ENCODE data around the gene KLRF1.
"Not testable (repeated sequence)": the region's sequence is repeated elsewhere in the genome, so short reads cannot be mapped to it uniquely, and the experiment has no call there.

The KLRF1 gene

GRCh38 chr12:9870286-9870866 is 43.1 kb downstream of the KLRF1 start:
- Histone ChIP-seq H3K27ac (ENCODE audit: low read depth, low read length) (no peak overlapping the region), H3K4me3 (ENCODE audit: low read depth, low read length) (no peak overlapping the region), H3K27me3 (ENCODE audit: control insufficient read depth, insufficient read depth, low read length) (no peaks in the 10 kb centered on the region), H3K9ac (ENCODE audit: low read depth, low read length) (no peak overlapping the region), H3K4me1 (ENCODE audit: control insufficient read depth, insufficient read depth, low read length) (peaks cover 24% of the 10 kb centered on the region), H3K36me3 (ENCODE audit: control insufficient read depth, insufficient read depth, low read length) (no peaks in the 10 kb centered on the region), H3K9me3 (ENCODE audit: control insufficient read depth, insufficient read depth, low read length) (no peaks in the 10 kb centered on the region)

- no peak overlapping the region for H3K9ac ChIP-seq (ENCODE audit: low read depth, low read length)
- H3K4me1 ChIP-seq (ENCODE audit: control insufficient read depth, insufficient read depth, low read length): peaks cover 24% of the 10 kb centered on the region
- H3K27me3 ChIP-seq (ENCODE audit: control insufficient read depth, insufficient read depth, low read length): no peaks in the 10 kb centered on the region
- no peak overlapping the region for H3K4me3 ChIP-seq (ENCODE audit: low read depth, low read length)
- no peaks in the 10 kb centered on the region for H3K9me3 ChIP-seq (ENCODE audit: control insufficient read depth, insufficient read depth, low read length)
- no peak overlapping the region for H3K27ac ChIP-seq (ENCODE audit: low read depth, low read length)
- H3K36me3 ChIP-seq (ENCODE audit: control insufficient read depth, insufficient read depth, low read length): no peaks in the 10 kb centered on the region
These were observed 44.9 kb downstream of the KLRF1 start for GRCh38 chr12:9872162-9872561.

- no peak overlapping the region for H3K27ac ChIP-seq (ENCODE audit: low read depth, low read length)
- peaks cover 24% of the 10 kb centered on the region for H3K4me1 ChIP-seq (ENCODE audit: control insufficient read depth, insufficient read depth, low read length)
- H3K9me3 ChIP-seq (ENCODE audit: control insufficient read depth, insufficient read depth, low read length): no peaks in the 10 kb centered on the region
- H3K4me3 ChIP-seq (ENCODE audit: low read depth, low read length): no peak overlapping the region
- H3K36me3 ChIP-seq (ENCODE audit: control insufficient read depth, insufficient read depth, low read length): no peaks in the 10 kb centered on the region
- no peaks in the 10 kb centered on the region for H3K27me3 ChIP-seq (ENCODE audit: control insufficient read depth, insufficient read depth, low read length)
- no peak overlapping the region for H3K9ac ChIP-seq (ENCODE audit: low read depth, low read length)
These were observed 45.5 kb downstream of the KLRF1 start for GRCh38 chr12:9872742-9873141.

GRCh38 chr12:9876120-9876519 is 48.8 kb downstream of the KLRF1 start:
- H3K27me3 ChIP-seq (ENCODE audit: control insufficient read depth, insufficient read depth, low read length); H3K9me3 ChIP-seq (ENCODE audit: control insufficient read depth, insufficient read depth, low read length); H3K4me3 ChIP-seq (ENCODE audit: low read depth, low read length); H3K36me3 ChIP-seq (ENCODE audit: control insufficient read depth, insufficient read depth, low read length); H3K27ac ChIP-seq (ENCODE audit: low read depth, low read length); H3K4me1 ChIP-seq (ENCODE audit: control insufficient read depth, insufficient read depth, low read length); H3K9ac ChIP-seq (ENCODE audit: low read depth, low read length): not testable (repeated sequence)

GRCh38 chr12:9880532-9881078 is 53.3 kb downstream of the KLRF1 start:
- Histone ChIP-seq H3K27ac (ENCODE audit: low read depth, low read length) (no peak overlapping the region), H3K27me3 (ENCODE audit: control insufficient read depth, insufficient read depth, low read length) (no peaks in the 10 kb centered on the region), H3K4me3 (ENCODE audit: low read depth, low read length) (no peak overlapping the region), H3K4me1 (ENCODE audit: control insufficient read depth, insufficient read depth, low read length) (peaks cover 5% of the 10 kb centered on the region; the same call in 1 of the 2 replicates), H3K36me3 (ENCODE audit: control insufficient read depth, insufficient read depth, low read length) (no peaks in the 10 kb centered on the region), H3K9me3 (ENCODE audit: control insufficient read depth, insufficient read depth, low read length) (no peaks in the 10 kb centered on the region), H3K9ac (ENCODE audit: low read depth, low read length) (no peak overlapping the region)

GRCh38 chr12:9881246-9881645 is 54.0 kb downstream of the KLRF1 start, which contains the start of gene KLRF2:
KLRF2 (plus strand) TSS chr12:9881489; CDS start chr12:9881596, 107 bp downstream.
- Histone ChIP-seq H3K4me3 (ENCODE audit: low read depth, low read length) (no peak within 1 kb of the TSS), H3K27me3 (ENCODE audit: control insufficient read depth, insufficient read depth, low read length) (no peaks in the 10 kb centered on the region), H3K36me3 (ENCODE audit: control insufficient read depth, insufficient read depth, low read length) (no peaks in the 10 kb centered on the region), H3K9ac (ENCODE audit: low read depth, low read length) (no peak within 1 kb of the TSS), H3K9me3 (ENCODE audit: control insufficient read depth, insufficient read depth, low read length) (no peaks in the 10 kb centered on the region), H3K27ac (ENCODE audit: low read depth, low read length) (no peak within 1 kb of the TSS), H3K4me1 (ENCODE audit: control insufficient read depth, insufficient read depth, low read length) (peaks cover 5% of the 10 kb centered on the region; the same call in 1 of the 2 replicates)

- Histone ChIP-seq H3K27me3 (ENCODE audit: control insufficient read depth, insufficient read depth, low read length) (no peaks in the 10 kb centered on the region), H3K36me3 (ENCODE audit: control insufficient read depth, insufficient read depth, low read length) (no peaks in the 10 kb centered on the region), H3K4me1 (ENCODE audit: control insufficient read depth, insufficient read depth, low read length) (peaks cover 5% of the 10 kb centered on the region; the same call in 1 of the 2 replicates), H3K9me3 (ENCODE audit: control insufficient read depth, insufficient read depth, low read length) (no peaks in the 10 kb centered on the region), H3K27ac (ENCODE audit: low read depth, low read length) (no peak overlapping the region), H3K9ac (ENCODE audit: low read depth, low read length) (no peak overlapping the region), H3K4me3 (ENCODE audit: low read depth, low read length) (no peak overlapping the region)
These were observed 54.7 kb downstream of the KLRF1 start for GRCh38 chr12:9881988-9882387.

GRCh38 chr12:9883175-9883574 is 55.9 kb downstream of the KLRF1 start:
- Histone ChIP-seq H3K4me1 (ENCODE audit: control insufficient read depth, insufficient read depth, low read length) (peaks cover 5% of the 10 kb centered on the region; the same call in 1 of the 2 replicates), H3K9ac (ENCODE audit: low read depth, low read length) (no peak overlapping the region), H3K27me3 (ENCODE audit: control insufficient read depth, insufficient read depth, low read length) (no peaks in the 10 kb centered on the region), H3K9me3 (ENCODE audit: control insufficient read depth, insufficient read depth, low read length) (no peaks in the 10 kb centered on the region), H3K4me3 (ENCODE audit: low read depth, low read length) (no peak overlapping the region), H3K36me3 (ENCODE audit: control insufficient read depth, insufficient read depth, low read length) (no peaks in the 10 kb centered on the region), H3K27ac (ENCODE audit: low read depth, low read length) (no peak overlapping the region)

- Histone ChIP-seq H3K4me1 (ENCODE audit: control insufficient read depth, insufficient read depth, low read length) (no peaks in the 10 kb centered on the region), H3K27ac (ENCODE audit: low read depth, low read length) (no peak overlapping the region), H3K27me3 (ENCODE audit: control insufficient read depth, insufficient read depth, low read length) (no peaks in the 10 kb centered on the region), H3K4me3 (ENCODE audit: low read depth, low read length) (no peak overlapping the region), H3K36me3 (ENCODE audit: control insufficient read depth, insufficient read depth, low read length) (no peaks in the 10 kb centered on the region), H3K9ac (ENCODE audit: low read depth, low read length) (no peak overlapping the region), H3K9me3 (ENCODE audit: control insufficient read depth, insufficient read depth, low read length) (no peaks in the 10 kb centered on the region)
These were observed 61.5 kb downstream of the KLRF1 start for GRCh38 chr12:9888665-9889273.
